ENCODE measurements around the gene APOBEC3H. TPM values are rescaled to one million over a fixed set of nuclear protein-coding genes. Genes with fewer than 3 reads are reported as not detected.

Gene APOBEC3H
- total and polyA plus RNA-seq, 2 experiments from 2014 or later = not detected

- Histone ChIP-seq H2AFZ (no peak overlapping the region), H4K20me1 (ENCODE audit: insufficient read depth, poor library complexity, severe bottlenecking) (no peaks in the 10 kb centered on the region), H3K27me3 (no peaks in the 10 kb centered on the region), H3K4me3 (no peak overlapping the region), H3K9me3 (ENCODE audit: low read depth) (no peaks in the 10 kb centered on the region), H3K4me2 (no peak overlapping the region), H3K79me2 (no peaks in the 10 kb centered on the region), H3K36me3 (replicated peaks; ENCODE audit: insufficient read depth, low read depth) (no peaks in the 10 kb centered on the region), H3K4me1 (ENCODE audit: insufficient read depth) (no peaks in the 10 kb centered on the region), H3K9me2 (replicated peaks; ENCODE audit: insufficient read depth) (no peaks in the 10 kb centered on the region), H3K27ac (no peak overlapping the region)
- DNase-seq (ENCODE audit: low spot score) = no peak
- 67% methylated on average over 18 of the region's 18 CpGs for WGBS (ENCODE audit: low lambda C conversion rate, missing lambda C conversion rate)
- TF ChIP-seq EZH2phosphoT487 (IDR thresholded peaks at IDR 0.05; ENCODE audit: low read depth, severe bottlenecking, unreplicated experiment) = no peak
- TF ChIP-seq, protein P1, sequence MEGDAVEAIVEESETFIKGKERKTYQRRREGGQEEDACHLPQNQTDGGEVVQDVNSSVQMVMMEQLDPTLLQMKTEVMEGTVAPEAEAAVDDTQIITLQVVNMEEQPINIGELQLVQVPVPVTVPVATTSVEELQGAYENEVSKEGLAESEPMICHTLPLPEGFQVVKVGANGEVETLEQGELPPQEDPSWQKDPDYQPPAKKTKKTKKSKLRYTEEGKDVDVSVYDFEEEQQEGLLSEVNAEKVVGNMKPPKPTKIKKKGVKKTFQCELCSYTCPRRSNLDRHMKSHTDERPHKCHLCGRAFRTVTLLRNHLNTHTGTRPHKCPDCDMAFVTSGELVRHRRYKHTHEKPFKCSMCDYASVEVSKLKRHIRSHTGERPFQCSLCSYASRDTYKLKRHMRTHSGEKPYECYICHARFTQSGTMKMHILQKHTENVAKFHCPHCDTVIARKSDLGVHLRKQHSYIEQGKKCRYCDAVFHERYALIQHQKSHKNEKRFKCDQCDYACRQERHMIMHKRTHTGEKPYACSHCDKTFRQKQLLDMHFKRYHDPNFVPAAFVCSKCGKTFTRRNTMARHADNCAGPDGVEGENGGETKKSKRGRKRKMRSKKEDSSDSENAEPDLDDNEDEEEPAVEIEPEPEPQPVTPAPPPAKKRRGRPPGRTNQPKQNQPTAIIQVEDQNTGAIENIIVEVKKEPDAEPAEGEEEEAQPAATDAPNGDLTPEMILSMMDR (IDR thresholded peaks at IDR 0.05; ENCODE audit: poor library complexity) = no peak
- TF ChIP-seq EZH2 (IDR thresholded peaks at IDR 0.05; ENCODE audit: borderline replicate concordance) = no peak
Measured at GRCh38 chr22:39087881-39088684, 9.0 kb upstream of the APOBEC3H start.

- Histone ChIP-seq H3K27me3 (no peaks in the 10 kb centered on the region), H4K20me1 (ENCODE audit: insufficient read depth, poor library complexity, severe bottlenecking) (no peaks in the 10 kb centered on the region), H3K4me3 (no peak overlapping the region), H3K27ac (no peak overlapping the region), H3K4me2 (no peak overlapping the region), H3K4me1 (ENCODE audit: insufficient read depth) (no peaks in the 10 kb centered on the region), H3K79me2 (no peaks in the 10 kb centered on the region), H3K9me2 (replicated peaks; ENCODE audit: insufficient read depth) (no peaks in the 10 kb centered on the region), H3K9me3 (ENCODE audit: low read depth) (no peaks in the 10 kb centered on the region), H2AFZ (no peak overlapping the region), H3K36me3 (replicated peaks; ENCODE audit: insufficient read depth, low read depth) (no peaks in the 10 kb centered on the region)
- 89% methylated on average over 5 of the region's 5 CpGs for WGBS (ENCODE audit: low lambda C conversion rate, missing lambda C conversion rate)
- no peak for DNase-seq (ENCODE audit: low spot score)
- TF ChIP-seq EZH2 (IDR thresholded peaks at IDR 0.05; ENCODE audit: borderline replicate concordance) (no peak), EZH2phosphoT487 (IDR thresholded peaks at IDR 0.05; ENCODE audit: low read depth, severe bottlenecking, unreplicated experiment) (no peak)
- TF ChIP-seq, protein P1 (IDR thresholded peaks at IDR 0.05; ENCODE audit: poor library complexity) = no peak
Measured at GRCh38 chr22:39088685-39089032, 8.4 kb upstream of the APOBEC3H start.

DNA sequence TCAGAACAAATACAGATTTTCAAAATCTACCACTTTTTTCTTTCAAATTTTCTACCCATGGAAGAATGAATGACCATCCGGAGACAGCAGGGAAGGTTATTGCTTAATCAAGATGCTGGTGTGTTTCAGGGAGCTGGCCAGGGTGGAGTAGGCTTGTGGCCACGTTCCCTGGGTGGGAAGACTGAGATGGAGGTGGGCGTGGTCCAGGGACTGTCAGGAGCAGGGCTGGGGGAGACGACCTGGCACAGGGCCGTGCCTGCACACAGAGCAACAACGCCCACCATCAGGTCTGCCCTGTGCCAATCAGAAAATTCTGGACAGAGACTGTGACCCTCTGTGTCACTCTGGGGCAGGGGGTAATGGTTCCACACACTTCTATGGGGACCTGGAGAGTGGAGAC is 7.1 kb upstream of the APOBEC3H start:
- Histone ChIP-seq H3K4me1 (ENCODE audit: insufficient read depth) (no peaks in the 10 kb centered on the region), H3K4me3 (no peak overlapping the region), H3K36me3 (replicated peaks; ENCODE audit: insufficient read depth, low read depth) (no peaks in the 10 kb centered on the region), H3K27me3 (no peaks in the 10 kb centered on the region), H2AFZ (no peak overlapping the region), H3K9me3 (ENCODE audit: low read depth) (no peaks in the 10 kb centered on the region), H3K27ac (no peak overlapping the region), H3K4me2 (no peak overlapping the region), H4K20me1 (ENCODE audit: insufficient read depth, poor library complexity, severe bottlenecking) (no peaks in the 10 kb centered on the region), H3K79me2 (no peaks in the 10 kb centered on the region), H3K9me2 (replicated peaks; ENCODE audit: insufficient read depth) (no peaks in the 10 kb centered on the region)
- WGBS (ENCODE audit: low lambda C conversion rate, missing lambda C conversion rate) = 84% methylated on average over 6 of the region's 6 CpGs
- no peak for DNase-seq (ENCODE audit: low spot score)
- TF ChIP-seq, protein P1 (IDR thresholded peaks at IDR 0.05; ENCODE audit: poor library complexity) = no peak
- no peak for TF ChIP-seq EZH2 (IDR thresholded peaks at IDR 0.05; ENCODE audit: borderline replicate concordance)
- TF ChIP-seq EZH2phosphoT487 (IDR thresholded peaks at IDR 0.05; ENCODE audit: low read depth, severe bottlenecking, unreplicated experiment) = no peak

Measured in hepatocyte (in vitro differentiated cells).